ENCODE data around the gene RIGI.
"Not testable (repeated sequence)": the region's sequence is repeated elsewhere in the genome, so short reads cannot be mapped to it uniquely, and the experiment has no call there.

The RIGI gene

DNA sequence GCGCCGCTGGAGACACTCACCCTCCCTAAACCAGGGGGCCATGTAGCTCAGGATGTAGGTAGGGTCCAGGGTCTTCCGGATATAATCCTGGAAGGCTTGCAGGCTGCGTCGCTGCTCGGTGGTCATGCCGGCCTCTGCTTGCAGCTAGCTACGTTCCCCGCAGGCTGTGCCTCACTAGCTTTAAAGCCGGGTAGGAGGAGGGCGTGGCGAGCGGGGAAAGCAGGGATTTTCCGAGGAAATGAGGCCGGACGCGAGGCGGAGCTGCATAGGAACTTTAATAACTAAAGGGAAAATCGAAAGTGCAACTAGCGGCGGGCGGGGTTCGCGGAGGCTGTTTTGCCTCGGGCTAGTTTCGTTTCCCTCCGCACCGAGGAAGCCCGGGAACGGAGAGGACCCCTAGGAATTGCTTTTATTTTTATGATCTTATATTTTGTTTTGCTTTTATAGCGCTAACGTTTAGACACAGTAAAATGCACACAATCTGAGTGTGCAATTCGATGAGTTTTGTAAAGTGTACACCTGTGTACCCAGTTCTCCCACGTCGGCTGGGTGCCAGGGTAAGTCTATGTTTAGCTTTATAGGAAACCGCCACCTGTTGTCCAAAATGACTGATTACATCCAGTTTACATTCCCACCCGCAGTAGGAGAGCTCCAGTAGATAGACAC, at the start of gene RIGI:
Gene RIGI, minus strand, starts transcription at position 156 of the 666 bp plus-strand sequence. Its CDS starts 30 bp downstream, at position 126.
- DNase-seq (ENCODE audit: low spot score): peak; percentile 94

GRCh38 chr9:32574858-32575257, 48.9 kb upstream of the RIGI start:
- peak; percentile 50 for DNase-seq (ENCODE audit: low spot score)

DNA sequence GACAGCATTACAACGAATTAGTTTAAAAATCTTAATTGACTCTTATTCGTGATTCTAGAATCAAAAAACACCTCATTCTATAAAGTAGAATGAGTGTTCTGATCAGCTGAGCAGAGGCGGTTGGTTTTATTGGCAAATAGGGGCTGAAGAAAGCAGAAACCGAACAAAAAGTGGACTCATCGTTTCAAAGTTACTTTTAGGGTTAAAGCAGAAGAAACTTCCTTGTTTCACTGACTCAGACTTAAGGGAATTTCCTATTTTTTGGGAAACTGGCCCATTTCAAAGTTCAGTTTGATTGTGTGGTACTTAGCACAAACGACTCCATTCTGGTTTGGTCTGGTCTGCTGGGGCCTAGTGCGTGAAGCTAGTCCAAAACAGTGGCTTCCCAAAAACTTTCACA, 47.8 kb upstream of the RIGI start:
- DNase-seq (ENCODE audit: low spot score): no peak

GRCh38 chr9:32572900-32573523, 47.0 kb upstream of the RIGI start, which contains the start of gene NDUFB6:
NDUFB6 (minus strand) TSS chr9:32573159; CDS start chr9:32573060, 99 bp downstream.
- DNase-seq (ENCODE audit: low spot score): peak; percentile 97

- DNase-seq (ENCODE audit: low spot score): peak; percentile 91
These were observed 46.2 kb upstream of the RIGI start for GRCh38 chr9:32571969-32572899.

DNA sequence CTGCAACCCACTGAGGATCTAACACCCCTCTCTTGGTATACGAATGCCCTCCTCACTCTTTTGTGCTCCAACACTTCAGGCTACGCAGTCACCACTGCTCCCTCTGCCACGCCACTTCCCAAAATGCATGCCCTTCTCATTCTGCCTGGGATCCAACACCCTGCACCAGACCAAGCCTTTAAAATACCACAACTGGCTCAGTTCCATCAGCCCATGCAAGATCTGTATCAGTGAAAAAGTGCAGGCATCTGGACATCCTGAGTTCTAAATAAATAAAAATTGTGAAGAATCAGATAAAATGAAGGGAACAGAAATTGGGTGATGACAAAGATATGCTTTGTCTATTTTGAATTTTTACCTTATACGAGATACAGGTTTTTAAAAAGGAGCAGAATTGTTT, 44.3 kb upstream of the RIGI start:
- DNase-seq (ENCODE audit: low spot score): no peak

GRCh38 chr9:32566770-32567169, 40.8 kb upstream of the RIGI start:
- DNase-seq (ENCODE audit: low spot score): no peak

DNA sequence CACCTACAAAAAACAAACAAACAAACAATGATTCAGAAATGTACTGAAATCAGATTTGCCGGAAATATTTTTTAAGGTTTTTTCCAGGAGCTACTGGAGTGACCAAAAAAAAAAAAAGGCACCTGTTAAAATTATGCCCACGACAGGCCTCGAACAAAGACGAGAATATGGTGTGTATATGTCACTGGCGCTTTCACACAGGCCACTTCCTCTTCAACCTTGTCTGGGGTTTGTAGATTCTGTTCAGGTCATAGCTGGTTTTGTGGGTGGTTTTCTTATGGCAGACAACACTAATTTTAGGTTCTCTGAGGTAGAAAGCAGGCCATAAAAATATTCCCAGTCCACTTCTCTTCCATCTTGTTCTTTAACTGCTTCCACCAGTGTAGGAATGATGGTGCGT, 40.0 kb upstream of the RIGI start:
- DNase-seq (ENCODE audit: low spot score): no peak

DNA sequence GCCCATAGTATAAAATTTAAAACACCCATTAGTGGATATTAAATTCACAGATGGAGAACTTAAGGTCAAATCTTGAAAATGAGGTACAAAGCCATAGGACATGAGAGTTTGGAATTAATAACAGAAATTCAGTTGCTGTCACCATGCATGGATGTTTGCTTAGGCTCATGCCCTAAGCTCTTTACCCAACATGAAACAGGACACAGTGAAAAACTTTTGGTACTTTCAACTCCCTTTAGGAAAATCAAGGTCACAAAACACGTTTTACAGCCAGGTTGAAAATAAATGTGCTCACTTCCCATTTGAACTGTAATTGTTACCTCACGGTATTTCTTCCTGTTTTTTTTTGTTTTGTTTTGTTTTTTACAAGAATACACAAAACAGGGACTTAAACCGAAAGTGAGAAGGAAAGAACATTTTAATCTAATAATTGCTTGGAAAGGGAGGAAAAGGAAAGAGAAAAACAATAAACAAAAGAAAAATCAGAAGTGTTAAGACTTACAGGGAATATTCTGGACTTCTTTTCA, 32.5 kb upstream of the RIGI start:
- DNase-seq (ENCODE audit: low spot score): no peak

DNA sequence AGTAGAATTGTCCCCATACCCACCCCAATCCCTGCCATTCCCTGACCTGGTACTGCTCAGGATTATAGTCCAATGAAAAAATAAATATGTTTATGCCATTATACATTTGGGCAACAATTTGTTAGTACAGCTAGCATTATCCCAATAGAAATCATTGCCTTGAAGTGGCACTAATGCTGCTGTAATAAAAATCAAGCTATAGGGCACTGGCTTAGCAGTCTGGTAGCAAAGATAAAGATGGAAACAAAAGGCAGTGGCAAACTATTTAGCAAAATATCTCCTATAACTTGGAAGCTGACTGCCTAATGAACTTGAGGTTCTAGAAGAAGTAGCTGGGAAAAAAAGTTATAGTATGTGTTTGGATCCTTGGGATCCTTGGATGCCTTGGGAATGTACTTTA, 28.6 kb upstream of the RIGI start:
- DNase-seq (ENCODE audit: low spot score): no peak

- DNase-seq (ENCODE audit: low spot score): no peak
These were observed 28.1 kb upstream of the RIGI start for GRCh38 chr9:32554107-32554506.

GRCh38 chr9:32552172-32552872, 26.3 kb upstream of the RIGI start, which contains the start of the genes SMIM27 and TOPORS:
SMIM27 (plus strand) TSS chr9:32552327; CDS start chr9:32552435, 108 bp downstream.
TOPORS (minus strand) TSS chr9:32552586; CDS start chr9:32552436, 150 bp downstream.
- DNase-seq (ENCODE audit: low spot score): peak; percentile 92

- DNase-seq (ENCODE audit: low spot score): peak; percentile 80
These were observed 25.5 kb upstream of the RIGI start for GRCh38 chr9:32551276-32552051.

- DNase-seq (ENCODE audit: low spot score): peak; percentile 90
These were observed 24.7 kb upstream of the RIGI start for GRCh38 chr9:32550562-32551275.

GRCh38 chr9:32550150-32550561, 24.2 kb upstream of the RIGI start:
- DNase-seq (ENCODE audit: low spot score): peak; percentile 57

GRCh38 chr9:32548213-32548612, 22.2 kb upstream of the RIGI start:
- not testable (repeated sequence) for DNase-seq (ENCODE audit: low spot score)

GRCh38 chr9:32545884-32546283, 19.9 kb upstream of the RIGI start:
- DNase-seq (ENCODE audit: low spot score): no peak

DNA sequence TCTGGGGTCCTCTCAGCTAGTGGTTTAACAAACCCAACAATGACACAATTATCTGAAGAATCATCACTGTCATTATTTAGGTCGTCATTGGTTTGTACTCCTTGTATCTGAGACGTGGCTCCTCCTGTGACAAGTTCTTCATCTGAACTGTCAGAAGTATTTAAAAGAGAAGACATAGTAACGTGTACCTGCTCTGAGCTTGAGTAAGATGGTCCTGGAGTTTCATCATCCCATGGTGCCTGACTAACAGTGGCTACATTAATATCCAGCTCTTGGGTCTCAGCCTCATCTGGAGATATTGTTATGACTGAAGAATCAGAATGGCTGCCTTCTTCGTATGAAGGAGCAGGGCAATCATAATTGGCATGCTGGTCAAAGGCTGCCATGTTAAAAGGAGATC, 17.1 kb upstream of the RIGI start:
- DNase-seq (ENCODE audit: low spot score): no peak

GRCh38 chr9:32533816-32534215, 7.8 kb upstream of the RIGI start:
- no peak for DNase-seq (ENCODE audit: low spot score)

DNA sequence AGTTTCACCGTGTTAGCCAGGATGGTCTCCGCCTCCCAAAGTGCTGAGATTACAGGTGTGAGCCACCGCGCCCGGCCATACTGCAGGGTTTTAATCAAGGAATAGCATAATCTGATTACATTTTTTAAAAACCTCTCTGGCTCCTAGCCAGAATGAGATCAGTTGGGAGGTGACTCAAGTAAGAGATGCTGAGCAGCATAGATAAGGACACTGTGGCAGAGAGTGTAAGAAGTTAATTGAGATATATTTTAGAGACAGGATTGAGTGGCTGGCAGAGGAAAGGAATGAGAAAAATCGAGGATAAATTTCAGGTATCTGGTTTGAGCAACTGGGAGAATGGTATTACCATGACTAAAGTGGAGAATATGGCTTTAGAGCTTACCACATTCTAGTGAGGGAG, 7.3 kb upstream of the RIGI start:
- DNase-seq (ENCODE audit: low spot score): no peak

Data from RKO (cell line).